ENCODE measurements around the gene ADGRG6.

Gene ADGRG6

DNA sequence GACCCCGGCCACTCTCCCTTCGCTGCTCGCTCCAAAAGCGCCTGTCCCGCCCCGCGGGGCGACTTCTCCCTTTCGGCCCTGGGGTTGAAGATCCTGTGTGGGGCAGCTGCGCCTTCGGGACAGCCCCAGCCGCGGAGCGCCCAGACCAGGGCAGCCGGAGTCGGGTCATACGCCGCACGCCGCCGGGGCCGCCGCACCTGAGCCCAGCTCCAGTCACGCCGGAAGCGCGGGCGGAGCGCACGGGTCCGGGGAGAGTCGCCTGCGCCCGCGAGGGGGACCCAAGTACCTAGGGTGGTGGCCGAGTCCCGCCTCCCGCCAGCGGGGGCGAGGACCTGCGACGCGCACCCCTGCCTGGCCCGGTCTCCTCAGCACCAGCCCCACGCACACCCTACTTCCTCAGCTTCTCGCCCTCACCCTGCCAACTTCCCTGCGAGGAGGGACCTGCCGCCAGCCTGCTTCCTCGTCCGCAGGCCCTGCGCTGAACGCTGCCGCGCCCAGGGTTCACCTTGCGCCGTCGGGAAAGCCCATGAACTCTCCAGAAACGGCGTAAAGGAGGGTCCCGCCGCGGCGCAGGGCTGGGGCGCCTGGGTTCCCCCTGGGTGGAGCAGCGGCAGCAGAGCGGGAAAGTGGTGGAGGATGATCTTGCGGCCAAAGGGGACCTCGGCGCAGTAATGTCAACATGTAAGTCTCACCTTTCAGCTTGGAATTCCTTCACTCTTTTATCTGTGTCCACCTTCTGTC, at the start of gene ADGRG6:
ADGRG6 (plus strand) TSS at position 357 of the 741 bp plus-strand sequence; CDS start at position 680, 323 bp downstream.
- peak within 1 kb of the TSS; percentile 59 for H3K4me3 ChIP-seq (replicated peaks; ENCODE audit: low read depth, low read length)
- peak; percentile 13 for TF ChIP-seq CTCF (IDR thresholded peaks at IDR 0.05; ENCODE audit: low read depth, low read length, missing control alignments)
- DNase-seq (ENCODE audit: extremely low read depth, low read depth) = no peak

- H3K4me3 ChIP-seq (replicated peaks; ENCODE audit: low read depth, low read length) = no peak overlapping the region
- DNase-seq (ENCODE audit: extremely low read depth, low read depth) = no peak
- TF ChIP-seq CTCF (IDR thresholded peaks at IDR 0.05; ENCODE audit: low read depth, low read length, missing control alignments) = no peak
Observed at GRCh38 chr6:142254513-142254912, 47.3 kb upstream of the ADGRG6 start.

- DNase-seq (ENCODE audit: extremely low read depth, low read depth) = no peak
- no peak overlapping the region for H3K4me3 ChIP-seq (replicated peaks; ENCODE audit: low read depth, low read length)
- no peak for TF ChIP-seq CTCF (IDR thresholded peaks at IDR 0.05; ENCODE audit: low read depth, low read length, missing control alignments)
Observed at GRCh38 chr6:142255785-142256184, 46.0 kb upstream of the ADGRG6 start.

DNA sequence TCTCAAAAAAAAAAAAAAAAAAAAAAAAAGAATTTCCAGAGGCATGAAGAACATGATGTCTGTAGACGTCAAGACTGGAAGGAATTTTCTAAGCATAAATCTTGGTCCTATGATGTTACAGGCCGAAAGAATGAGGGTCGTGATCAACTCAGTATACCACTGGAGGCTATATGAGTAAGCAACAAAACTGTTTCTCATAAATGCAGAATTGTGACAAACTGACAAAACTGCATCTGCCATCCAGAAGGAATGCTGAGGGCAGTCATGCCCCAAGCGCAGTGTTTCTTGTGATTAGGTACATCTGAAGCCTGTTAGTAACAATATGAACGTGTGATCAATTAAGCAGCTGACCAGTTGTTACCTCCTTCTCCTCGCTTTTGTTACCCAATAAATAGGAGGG, 43.5 kb upstream of the ADGRG6 start:
- DNase-seq (ENCODE audit: extremely low read depth, low read depth) = no peak
- H3K4me3 ChIP-seq (replicated peaks; ENCODE audit: low read depth, low read length) = no peak overlapping the region
- TF ChIP-seq CTCF (IDR thresholded peaks at IDR 0.05; ENCODE audit: low read depth, low read length, missing control alignments) = no peak

DNA sequence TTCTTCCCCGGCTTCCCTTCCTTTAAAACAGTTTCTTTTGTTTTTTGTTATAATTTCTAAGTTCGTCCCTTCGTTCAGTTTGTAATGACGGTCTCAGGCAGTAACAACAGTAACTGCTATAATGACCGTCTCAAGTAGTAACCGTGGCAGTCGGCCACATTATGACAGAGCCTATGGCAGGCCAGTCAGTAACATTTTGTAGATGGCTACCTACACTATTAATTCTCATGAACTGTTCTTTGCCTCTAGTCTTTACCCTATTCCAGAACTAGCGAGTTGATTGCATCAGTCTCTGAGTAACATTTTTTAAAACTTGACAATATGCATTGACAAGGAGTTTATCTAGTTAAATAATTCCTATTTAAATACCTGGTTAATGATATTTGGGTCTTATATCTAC, 43.0 kb upstream of the ADGRG6 start:
- H3K4me3 ChIP-seq (replicated peaks; ENCODE audit: low read depth, low read length) = no peak overlapping the region
- DNase-seq (ENCODE audit: extremely low read depth, low read depth) = no peak
- no peak for TF ChIP-seq CTCF (IDR thresholded peaks at IDR 0.05; ENCODE audit: low read depth, low read length, missing control alignments)

GRCh38 chr6:142260748-142261147, 41.1 kb upstream of the ADGRG6 start:
- no peak for DNase-seq (ENCODE audit: extremely low read depth, low read depth)
- no peak for TF ChIP-seq CTCF (IDR thresholded peaks at IDR 0.05; ENCODE audit: low read depth, low read length, missing control alignments)
- H3K4me3 ChIP-seq (replicated peaks; ENCODE audit: low read depth, low read length) = no peak overlapping the region

DNA sequence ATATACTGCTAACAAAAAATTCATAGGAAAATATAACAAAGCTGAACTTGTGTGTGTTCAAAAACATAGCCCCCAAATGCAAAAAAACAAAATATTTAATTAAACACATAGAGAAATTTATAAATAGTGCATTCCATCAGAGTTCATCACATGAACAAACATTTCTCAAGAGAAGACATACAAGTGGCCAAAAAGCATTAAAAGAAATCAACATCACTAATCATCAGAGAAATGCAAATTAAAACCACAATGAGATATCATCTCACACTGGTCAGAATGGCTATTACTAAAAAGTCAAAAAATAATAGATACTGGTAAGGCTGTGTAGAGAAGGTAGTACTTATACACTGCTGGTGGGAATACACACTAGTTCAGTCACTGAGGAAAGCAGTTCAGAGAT, 39.6 kb upstream of the ADGRG6 start:
- no peak for TF ChIP-seq CTCF (IDR thresholded peaks at IDR 0.05; ENCODE audit: low read depth, low read length, missing control alignments)
- no peak for DNase-seq (ENCODE audit: extremely low read depth, low read depth)
- no peak overlapping the region for H3K4me3 ChIP-seq (replicated peaks; ENCODE audit: low read depth, low read length)

Data from HFF-Myc (cell line).